Measurements from ENCODE around the gene HOXD10.

- no peak for TF ChIP-seq CTCF (IDR thresholded peaks at IDR 0.05; ENCODE audit: low read depth, low read length)
- TF ChIP-seq POLR2A (IDR thresholded peaks at IDR 0.05; ENCODE audit: extremely low read depth, insufficient read length) = no peak
- no peak for TF ChIP-seq MYC (IDR thresholded peaks at IDR 0.05; ENCODE audit: low read depth, low read length)
These were observed 22.5 kb downstream of the HOXD10 start for GRCh38 chr2:176138923-176139660.

Data from NB4 (cell line).